GM20431 (cell line): ENCODE measurements around the gene SLC9A9.
"Not testable (repeated sequence)": the region's sequence is repeated elsewhere in the genome, so short reads cannot be mapped to it uniquely, and the experiment has no call there.

ENCODE experiments used
- in situ Hi-C: fragments of 300-500 bp; cut with MseI, MboI; formaldehyde crosslinking; loops from one replicate; pipeline ENCODE4 v1.15.0; 2020; ENCODE audit warnings: low sequenced_read_pairs; ENCODE audit not compliant: unreplicated experiment

The SLC9A9 gene

GRCh38 chr3:143847787-143848631 is at the start of gene SLC9A9:
Gene SLC9A9 (minus strand): TSS chr3:143848468. CDS start chr3:143848322, 146 bp downstream.
- in situ Hi-C loops = no loop called here

GRCh38 chr3:143897576-143898295 is 49.5 kb upstream of the SLC9A9 start:
- in situ Hi-C loops = no loop called here

- in situ Hi-C loops = no loop called here
Observed at GRCh38 chr3:143896486-143896885, 48.2 kb upstream of the SLC9A9 start.

- in situ Hi-C loops = no loop called here
Observed at GRCh38 chr3:143895805-143896204, 47.5 kb upstream of the SLC9A9 start.

- in situ Hi-C loops = no loop called here
Observed at GRCh38 chr3:143888846-143889245, 40.6 kb upstream of the SLC9A9 start.

- in situ Hi-C loops = no loop called here
Observed at GRCh38 chr3:143888166-143888565, 39.9 kb upstream of the SLC9A9 start.

GRCh38 chr3:143885780-143886427 is 37.6 kb upstream of the SLC9A9 start:
- in situ Hi-C loops = no loop called here

- in situ Hi-C loops = no loop called here
Observed at GRCh38 chr3:143884861-143885260, 36.6 kb upstream of the SLC9A9 start.

GRCh38 chr3:143883151-143883550 is 34.9 kb upstream of the SLC9A9 start:
- in situ Hi-C loops = no loop called here

GRCh38 chr3:143881095-143881494 is 32.8 kb upstream of the SLC9A9 start:
- in situ Hi-C loops = no loop called here

- in situ Hi-C loops = no loop called here
Observed at GRCh38 chr3:143875546-143875945, 27.3 kb upstream of the SLC9A9 start.

- in situ Hi-C loops = not testable (repeated sequence)
Observed at GRCh38 chr3:143873553-143873952, 25.3 kb upstream of the SLC9A9 start.

GRCh38 chr3:143865302-143865701 is 17.0 kb upstream of the SLC9A9 start:
- in situ Hi-C loops = no loop called here

GRCh38 chr3:143859465-143860203 is 11.4 kb upstream of the SLC9A9 start:
- in situ Hi-C loops = no loop called here

GRCh38 chr3:143856252-143856970 is 8.1 kb upstream of the SLC9A9 start:
- in situ Hi-C loops = no loop called here

- in situ Hi-C loops = no loop called here
Observed at GRCh38 chr3:143855183-143855582, 6.9 kb upstream of the SLC9A9 start.

- in situ Hi-C loops = no loop called here
Observed at GRCh38 chr3:143851331-143852017, 3.2 kb upstream of the SLC9A9 start.

GRCh38 chr3:143850877-143851276 is 2.6 kb upstream of the SLC9A9 start:
- in situ Hi-C loops = no loop called here
